Measurements from ENCODE around the gene ALMS1.
"Not testable (repeated sequence)": the region's sequence is repeated elsewhere in the genome, so short reads cannot be mapped to it uniquely, and the experiment has no call there.

ALMS1 gene

GRCh38 chr2:73516033-73516432 lies 130.4 kb downstream of the ALMS1 start:
- Histone ChIP-seq H3K4me2 (ENCODE audit: low read length) (no peak overlapping the region), H3K79me2 (ENCODE audit: control insufficient read depth, low read length) (no peaks in the 10 kb centered on the region), H4K20me1 (ENCODE audit: control insufficient read depth, insufficient read depth, low read depth, low read length) (no peaks in the 10 kb centered on the region), H3K27ac (ENCODE audit: low read depth, low read length) (no peak overlapping the region), H3K27me3 (ENCODE audit: control insufficient read depth, low read length) (no peaks in the 10 kb centered on the region), H3F3A (ENCODE audit: control insufficient read depth, insufficient read depth) (no peaks in the 10 kb centered on the region), H3K4me1 (ENCODE audit: control insufficient read depth, low read length) (0 out of 2 replicates have a peak, but pooled peaks cover 5% of the 10 kb centered on the region), H3K9me3 (ENCODE audit: control insufficient read depth, insufficient read depth, low read length) (peaks cover 9% of the 10 kb centered on the region; the same call in 1 of the 2 replicates), H3K4me3 (ENCODE audit: low read length) (no peak overlapping the region), H3K9me2 (replicated peaks; ENCODE audit: control insufficient read depth, low read length) (no peaks in the 10 kb centered on the region), H3K36me3 (ENCODE audit: control insufficient read depth, low read length) (peaks cover 17% of the 10 kb centered on the region)
- TF ChIP-seq EZH2phosphoT487 (IDR thresholded peaks at IDR 0.05; ENCODE audit: borderline replicate concordance, low read length), result no peak
- no peak for TF ChIP-seq CTCF (IDR thresholded peaks at IDR 0.05; ENCODE audit: low read depth, low read length, poor library complexity, severe bottlenecking)

- Histone ChIP-seq H4K20me1 (ENCODE audit: control insufficient read depth, insufficient read depth, low read depth, low read length) (no peaks in the 10 kb centered on the region), H3K9me3 (ENCODE audit: control insufficient read depth, insufficient read depth, low read length) (peaks cover 15% of the 10 kb centered on the region; the same call in 1 of the 2 replicates), H3K27ac (ENCODE audit: low read depth, low read length) (no peak overlapping the region), H3F3A (ENCODE audit: control insufficient read depth, insufficient read depth) (no peaks in the 10 kb centered on the region), H3K4me1 (ENCODE audit: control insufficient read depth, low read length) (no peaks in the 10 kb centered on the region), H3K4me2 (ENCODE audit: low read length) (no peak overlapping the region), H3K27me3 (ENCODE audit: control insufficient read depth, low read length) (no peaks in the 10 kb centered on the region), H3K9me2 (replicated peaks; ENCODE audit: control insufficient read depth, low read length) (no peaks in the 10 kb centered on the region), H3K4me3 (ENCODE audit: low read length) (no peak overlapping the region), H3K36me3 (ENCODE audit: control insufficient read depth, low read length) (peaks cover 20% of the 10 kb centered on the region), H3K79me2 (ENCODE audit: control insufficient read depth, low read length) (no peaks in the 10 kb centered on the region)
- TF ChIP-seq CTCF (IDR thresholded peaks at IDR 0.05; ENCODE audit: low read depth, low read length, poor library complexity, severe bottlenecking) (no peak), EZH2phosphoT487 (IDR thresholded peaks at IDR 0.05; ENCODE audit: borderline replicate concordance, low read length) (no peak)
Measured at GRCh38 chr2:73528688-73529087, 143.1 kb downstream of the ALMS1 start.

- Histone ChIP-seq H3K9me3 (ENCODE audit: control insufficient read depth, insufficient read depth, low read length) (peaks cover 15% of the 10 kb centered on the region; the same call in 1 of the 2 replicates), H3K36me3 (ENCODE audit: control insufficient read depth, low read length) (peaks cover 26% of the 10 kb centered on the region)
- not testable (repeated sequence) for H3K27ac ChIP-seq (ENCODE audit: low read depth, low read length)
Measured at GRCh38 chr2:73530773-73531172, 145.1 kb downstream of the ALMS1 start.

GRCh38 chr2:73532381-73532780 lies 146.7 kb downstream of the ALMS1 start:
- no peak overlapping the region for H3K4me3 ChIP-seq (ENCODE audit: low read length)
- peaks cover 35% of the 10 kb centered on the region for H3K36me3 ChIP-seq (ENCODE audit: control insufficient read depth, low read length)
- H3K4me2 ChIP-seq (ENCODE audit: low read length), result no peak overlapping the region
- H3K4me1 ChIP-seq (ENCODE audit: control insufficient read depth, low read length), result no peaks in the 10 kb centered on the region
- H3K79me2 ChIP-seq (ENCODE audit: control insufficient read depth, low read length), result no peaks in the 10 kb centered on the region
- H3K9me2 ChIP-seq (replicated peaks; ENCODE audit: control insufficient read depth, low read length), result no peaks in the 10 kb centered on the region
- H4K20me1 ChIP-seq (ENCODE audit: control insufficient read depth, insufficient read depth, low read depth, low read length), result no peaks in the 10 kb centered on the region
- H3K27me3 ChIP-seq (ENCODE audit: control insufficient read depth, low read length), result no peaks in the 10 kb centered on the region
- H3K9me3 ChIP-seq (ENCODE audit: control insufficient read depth, insufficient read depth, low read length), result peaks cover 15% of the 10 kb centered on the region; the same call in 1 of the 2 replicates
- no peak overlapping the region for H3K27ac ChIP-seq (ENCODE audit: low read depth, low read length)
- no peaks in the 10 kb centered on the region for H3F3A ChIP-seq (ENCODE audit: control insufficient read depth, insufficient read depth)
- TF ChIP-seq EZH2phosphoT487 (IDR thresholded peaks at IDR 0.05; ENCODE audit: borderline replicate concordance, low read length), result no peak
- no peak for TF ChIP-seq CTCF (IDR thresholded peaks at IDR 0.05; ENCODE audit: low read depth, low read length, poor library complexity, severe bottlenecking)

More at GRCh38 chr2:73530773-73531172, 145.1 kb downstream of the ALMS1 start:
- H3F3A ChIP-seq (ENCODE audit: control insufficient read depth, insufficient read depth); H3K4me1 ChIP-seq (ENCODE audit: control insufficient read depth, low read length); H3K4me2 ChIP-seq (ENCODE audit: low read length); H3K9me2 ChIP-seq (replicated peaks; ENCODE audit: control insufficient read depth, low read length); H4K20me1 ChIP-seq (ENCODE audit: control insufficient read depth, insufficient read depth, low read depth, low read length); H3K79me2 ChIP-seq (ENCODE audit: control insufficient read depth, low read length); H3K27me3 ChIP-seq (ENCODE audit: control insufficient read depth, low read length); H3K4me3 ChIP-seq (ENCODE audit: low read length): not testable (repeated sequence)

Measured in DOHH2 (cell line).